K562 (cell line): ENCODE data around the gene HPRT1. TPM values are rescaled to one million over a fixed set of nuclear protein-coding genes. Genes with fewer than 3 reads are reported as not detected.

Experiments used
- ATAC-seq: fragments of 200-7000 bp; cut with Tn5 transposase; 3 replicates; pipeline ENCODE4 v1.9.1; 2020; ENCODE audit warnings: moderate library complexity
- BruUV-seq: library from RNA; stranded (reverse); fragments of 400-500 nt; replicated peaks from 2 replicates; lab custom pipeline; 2021; lab: Mats Ljungman, UMichigan
- CTCF ChIA-PET: fragments of 300-600 bp; formaldehyde crosslinking; extraction: SDS; loops from one replicate; lab custom pipeline; 2021; ENCODE audit warnings: low intra/inter-chr PET ratio; lab: Yijun Ruan, JAX
- POLR2A ChIA-PET: fragments of 300-600, 350-650 bp; sonication (Branson Sonifier 250); formaldehyde crosslinking; extraction: SDS; loops from one replicate; lab custom pipeline; 2021; ENCODE audit warnings: antibody characterized with exemption, inconsistent platforms; lab: Yijun Ruan, JAX
- DNase-seq, 4 experiments: peaks; one replicate each; pipeline versions ENCODE4 v3.0.0 to v3.0.0-alpha.2; 2011 to 2018; ENCODE audit warnings: low spot score in 3 of 4, mixed read lengths in 3 of 4; ENCODE audit errors: extremely low read depth in 1 of 4
- FAIRE-seq: peaks from 2 replicates; lab custom pipeline; 2011; peaks lifted over from hg19 to GRCh38; lab: Jason Lieb, UNC
- H2AFZ ChIP-seq: 2 replicates; pipeline ENCODE4 v1.6.0; 2011; ENCODE audit warnings: low read depth, low read length, control low read depth, inconsistent platforms
- H3K27ac ChIP-seq: fragments of 200-600 bp; 3 replicates; pipeline ENCODE4 v1.8.0; 2011; ENCODE audit warnings: low read depth, mild to moderate bottlenecking, control low read depth, inconsistent platforms, low read length, moderate library complexity, mixed read lengths; ENCODE audit errors: extremely low read depth
- H3K27me3 ChIP-seq, 2 experiments: fragments of 300-600 bp in 1 of 2; 2 replicates in 1 of 2; 3 replicates in 1 of 2; pipeline versions ENCODE4 v1.6.0 to v1.8.0; 2011; ENCODE audit warnings: inconsistent platforms in 2 of 2, low read length in 2 of 2, mild to moderate bottlenecking in 1 of 2, mixed read lengths in 1 of 2, moderate library complexity in 1 of 2; ENCODE audit not compliant: control insufficient read depth in 2 of 2, insufficient read depth in 2 of 2
- H3K36me3 ChIP-seq: fragments of 300-600 bp; 3 replicates; pipeline ENCODE4 v1.8.0; 2011; ENCODE audit warnings: mild to moderate bottlenecking, low read length, inconsistent platforms; ENCODE audit not compliant: control insufficient read depth, insufficient read depth
- H3K4me1 ChIP-seq, 2 experiments: fragments of 200-600 bp in 1 of 2; replicated peaks in 1 of 2; 2 replicates in 1 of 2; 3 replicates in 1 of 2; pipeline versions ENCODE4 v1.5.1 to v1.8.0; 2011; ENCODE audit warnings: inconsistent platforms in 2 of 2, low read length in 2 of 2, mild to moderate bottlenecking in 1 of 2, mixed read lengths in 1 of 2, moderate library complexity in 1 of 2; ENCODE audit not compliant: control insufficient read depth in 2 of 2, insufficient read depth in 2 of 2
- H3K4me2 ChIP-seq: 2 replicates; pipeline ENCODE4 v1.6.1; 2011; ENCODE audit warnings: low read length, control low read depth, inconsistent platforms, mixed read lengths; ENCODE audit not compliant: insufficient read depth
- H3K4me3 ChIP-seq: fragments of 200-600 bp; sonication (generic), shearing (Covaris generic); 2 replicates; pipeline ENCODE4 v1.5.1; 2016; ENCODE audit warnings: control low read depth, inconsistent platforms
- H3K79me2 ChIP-seq: fragments of 200-600 bp; 3 replicates; pipeline ENCODE4 v1.8.0; 2011; ENCODE audit warnings: low read length, inconsistent platforms; ENCODE audit not compliant: control insufficient read depth, insufficient read depth
- H3K9ac ChIP-seq, 2 experiments: 2 replicates each; pipeline versions ENCODE4 v1.6.0 to v1.6.1; 2011; ENCODE audit warnings: low read depth in 2 of 2, low read length in 2 of 2, control low read depth in 1 of 2, inconsistent platforms in 1 of 2, mild to moderate bottlenecking in 1 of 2, mixed read lengths in 1 of 2; ENCODE audit not compliant: insufficient read depth in 1 of 2
- H3K9me1 ChIP-seq: one replicate; pipeline ENCODE4 v1.6.0; 2011; ENCODE audit warnings: inconsistent platforms, mild to moderate bottlenecking, low read length, moderate library complexity; ENCODE audit not compliant: control insufficient read depth, insufficient read depth
- H3K9me3 ChIP-seq: replicated peaks from 2 replicates; pipeline ENCODE4 v1.5.1; 2011; ENCODE audit warnings: low read depth, low read length, inconsistent platforms; ENCODE audit not compliant: control insufficient read depth, insufficient read depth
- H4K20me1 ChIP-seq: replicated peaks from 2 replicates; pipeline ENCODE4 v1.6.1; 2011; ENCODE audit warnings: low read length, inconsistent platforms, mixed read lengths; ENCODE audit not compliant: control insufficient read depth, insufficient read depth
- EHMT2 ChIP-seq: fragments of 450-650 bp; IDR thresholded peaks from 2 replicates; pipeline ENCODE4 v1.6.1; 2018; ENCODE audit warnings: antibody characterized with exemption
- ELF2 ChIP-seq: fragments of 250-450 bp; sonication (Bioruptor Pico); IDR thresholded peaks from 2 replicates; pipeline ENCODE4 v1.5.0; 2021; ENCODE audit warnings: mild to moderate bottlenecking
- HMG20B ChIP-seq: fragments of 250-450 bp; sonication (Bioruptor Pico); IDR thresholded peaks from 2 replicates; pipeline ENCODE4 v1.5.0; 2021; ENCODE audit warnings: mild to moderate bottlenecking
- KDM5B ChIP-seq: fragments of 200-600 bp; sonication (generic); IDR thresholded peaks from 2 replicates; pipeline ENCODE4 v1.6.1; 2012; ENCODE audit warnings: low read depth, mild to moderate bottlenecking, moderate library complexity, low read length, control low read depth, inconsistent platforms; ENCODE audit not compliant: insufficient replicate concordance
- MCM7 ChIP-seq, 2 experiments: fragments of 450-650 bp; IDR thresholded peaks; 2 replicates each; pipeline ENCODE4 v1.6.1; 2016 to 2018
- NBN ChIP-seq: fragments of 450-650 bp; IDR thresholded peaks from 2 replicates; pipeline ENCODE4 v1.6.1; 2016; ENCODE audit warnings: low read depth, mild to moderate bottlenecking
- PHF8 ChIP-seq: fragments of 200-600 bp; sonication (generic); IDR thresholded peaks from 2 replicates; pipeline ENCODE4 v1.6.1; 2012; ENCODE audit warnings: mixed run types, mild to moderate bottlenecking, inconsistent platforms, low read length, moderate library complexity, borderline replicate concordance
- POLR2A ChIP-seq: fragments of 450-650 bp; conservative IDR thresholded peaks from 2 replicates; pipeline ENCODE4 v1.6.1; 2016
- SIN3A ChIP-seq, 2 experiments: fragments of 150-350 bp in 1 of 2; IDR thresholded peaks; 2 replicates each; pipeline ENCODE4 v1.6.1; 2011 to 2016; ENCODE audit warnings: borderline replicate concordance in 2 of 2, low read depth in 2 of 2, low read length in 2 of 2, mild to moderate bottlenecking in 2 of 2, moderate library complexity in 2 of 2; ENCODE audit not compliant: control insufficient read depth in 1 of 2
- SIN3B ChIP-seq: fragments of 450-650 bp; IDR thresholded peaks from 2 replicates; pipeline ENCODE4 v1.6.1; 2017; ENCODE audit warnings: low read depth, mild to moderate bottlenecking, moderate library complexity
- TSHZ1 ChIP-seq: fragments of 250-450 bp; sonication (Bioruptor Pico); IDR thresholded peaks from 2 replicates; pipeline ENCODE4 v1.4.0; 2020; ENCODE audit warnings: mild to moderate bottlenecking, moderate library complexity
- ZBTB34 ChIP-seq: fragments of 250-450 bp; sonication (Bioruptor Pico); IDR thresholded peaks from 2 replicates; pipeline ENCODE4 v1.8.0; 2021; ENCODE audit warnings: mild to moderate bottlenecking, moderate library complexity
- ZNF277 ChIP-seq: fragments of 250-450 bp; sonication (Bioruptor Pico); IDR thresholded peaks from 2 replicates; pipeline ENCODE4 v1.8.0; 2022; ENCODE audit warnings: inconsistent platforms, mild to moderate bottlenecking, moderate library complexity, borderline replicate concordance
- ZNF507 ChIP-seq: conservative IDR thresholded peaks from 2 replicates; pipeline ENCODE4 v1.6.1; 2017; ENCODE audit warnings: missing genetic modification characterization, missing compliant biosample characterization
- WGBS: fragments of 100-300 bp; shearing (Covaris generic); methylation state at CpG from one replicate; pipeline ENCODE4 v1.1.6; 2016; ENCODE audit warnings: low coverage, mixed read lengths; ENCODE audit not compliant: insufficient coverage; ENCODE audit errors: missing lambda C conversion rate; 5-methylcytosine and 5-hydroxymethylcytosine counted together
- in situ Hi-C: fragments of 300-500 bp; cut with MboI; formaldehyde crosslinking; loops from 4 replicates; pipeline ENCODE4 v1.15.0; 2018; ENCODE audit warnings: inconsistent platforms, mixed read lengths
- intact Hi-C: fragments of 100-400 bp; cut with micrococcal nuclease; formaldehyde crosslinking; loops from 2 replicates; pipeline ENCODE4 v1.14.2; 2022
- polyA plus RNA-seq, 8 experiments: library from polyadenylated mRNA; depleted of rRNA in 4 of 8; stranded (reverse) in 5 of 8; unstranded in 3 of 8; fragments of >200 nt; fragmentation: Nextera tagmentation in 2 of 8; fragmentation: Illumina TruSeq in 1 of 8; extraction: Ambion mirVana in 2 of 8; extraction: Trizol in 1 of 8; gene quantifications; 2 replicates each; pipeline versions ENCODE4 v1.2.1 to v1.2.3, GENCODE V29; 2011 to 2014; ENCODE audit warnings: inconsistent platforms in 1 of 8, missing spikeins in 1 of 8
- total RNA-seq, 7 experiments: library from RNA; depleted of rRNA in 6 of 7; stranded (reverse); fragments of >200 nt in 6 of 7; fragmentation: Illumina TruSeq in 2 of 7; extraction: Trizol in 2 of 7; gene quantifications; 2 replicates each; pipeline versions ENCODE4 v1.2.1 to v1.2.3, GENCODE V29; 2011 to 2021; ENCODE audit warnings: low replicate concordance in 1 of 7

Gene HPRT1
- total and polyA plus RNA-seq, 9 of the 15 experiments (the other 6 are each of a cell fraction or from before 2014, with no cell fraction given) = 24.4 to 158 (median 104) TPM

- no peak for TF ChIP-seq ZNF277 (CRISPR knock-in tag)
- TF ChIP-seq SIN3A (IDR thresholded peaks at IDR 0.05; ENCODE audit: borderline replicate concordance in 2 of 2, control insufficient read depth in 1 of 2, low read depth in 2 of 2, low read length in 2 of 2) = no peak
- TF ChIP-seq ZNF507 (tag) = no peak
- TF ChIP-seq EHMT2 = no peak
- TF ChIP-seq MCM7 (IDR thresholded peaks at IDR 0.05) = no peak
- no peak for TF ChIP-seq NBN
- TF ChIP-seq ZBTB34 (CRISPR knock-in tag) = no peak
- TF ChIP-seq, all 486 proteins: peak for 14
These were observed 2.3 kb upstream of the HPRT1 start (continued) for GRCh38 chrX:134457708-134458107.

- Histone ChIP-seq H3K9me1 (no peaks in the 10 kb centered on the region), H3K4me1 (peaks cover 12 to 14% of the 10 kb centered on the region in 2 experiments; a peak in 4 of 5 replicates), H3K9me3 (no peaks in the 10 kb centered on the region), H4K20me1 (0 out of 2 replicates have a peak, but pooled peaks cover 4% of the 10 kb centered on the region), H3K9ac (peak overlapping the region; percentile 59 to 90), H3K27me3 (no peaks in the 10 kb centered on the region), H2AFZ (peak overlapping the region; percentile 85), H3K27ac (peak overlapping the region; percentile 62), H3K4me3 (peak overlapping the region; percentile 90), H3K79me2 (peaks cover 40% of the 10 kb centered on the region), H3K36me3 (peaks cover 11% of the 10 kb centered on the region; the same call in 1 of the 3 replicates), H3K4me2 (peak overlapping the region; percentile 70)
- ChIA-PET POLR2A (interaction anchor here (0.7 kb wide), 1 partner anchor 12 kb away, joined by 3 read pairs; no protein-coding TSS in a partner anchor), CTCF (no interaction called here)
- peak; percentile 51 for FAIRE-seq
- intact Hi-C loops = no loop called here
- no peak for DNase-seq
- 0% methylated on average over 4 of the region's 12 CpGs for WGBS
- in situ Hi-C loops = no loop called here
- peak; percentile 13 for ATAC-seq
- BruUV-seq = no TSS peak
- TF ChIP-seq PHF8 = peak; percentile 45; the same call in 1 of the 2 replicates
- no peak for TF ChIP-seq ELF2 (CRISPR knock-in tag)
- no peak for TF ChIP-seq HMG20B (CRISPR knock-in tag)
- peak; percentile 58; the same call in 1 of the 2 replicates for TF ChIP-seq POLR2A
- TF ChIP-seq SIN3B = no peak
- TF ChIP-seq TSHZ1 (CRISPR knock-in tag) = no peak
- TF ChIP-seq KDM5B = peak; percentile 39
These were observed 321 bp upstream of the HPRT1 start for GRCh38 chrX:134459683-134460004.
